SK-N-SH (cell line): ENCODE results near the gene HOXB2. TPM values are rescaled to one million over a fixed set of nuclear protein-coding genes. Genes with fewer than 3 reads are reported as not detected.
A peak's percentile ranks its signal among the peaks of the same experiment; 100 is the strongest.

Experiments used
- CTCF ChIA-PET: fragments of 300-600, 350-600 bp; formaldehyde crosslinking; extraction: SDS; loops from one replicate; lab custom pipeline; 2021; lab: Yijun Ruan, JAX
- POLR2A ChIA-PET: fragments of 350-600 bp; sonication (Branson Sonifier 250); formaldehyde crosslinking; extraction: SDS; loops from one replicate; lab custom pipeline; 2020; ENCODE audit warnings: antibody characterized with exemption, inconsistent platforms; lab: Yijun Ruan, JAX
- DNase-seq: peaks from one replicate; pipeline ENCODE4 v3.0.0; 2012
- H2AFZ ChIP-seq: fragments of 200-600 bp; sonication (generic); 2 replicates; pipeline ENCODE4 v1.8.1; 2016; ENCODE audit warnings: antibody characterized with exemption, mild to moderate bottlenecking, low read depth
- H3F3A ChIP-seq: fragments of 200-600 bp; sonication (generic); replicated peaks from 2 replicates; pipeline ENCODE3; 2016; ENCODE audit warnings: antibody characterized with exemption, mild to moderate bottlenecking; ENCODE audit not compliant: insufficient read depth
- H3K27ac ChIP-seq, 2 experiments: fragments of 200-500 bp in 1 of 2; fragments of 200-600 bp in 1 of 2; sonication (Bioruptor generic) in 1 of 2; sonication (generic), shearing (Covaris generic) in 1 of 2; 2 replicates each; pipeline versions ENCODE4 v1.5.1 to v1.6.1; 2014 to 2016; ENCODE audit warnings: low read depth in 2 of 2, inconsistent platforms in 1 of 2, low read length in 1 of 2, mild to moderate bottlenecking in 1 of 2, mixed read lengths in 1 of 2
- H3K27me3 ChIP-seq: fragments of 200-600 bp; sonication (generic), shearing (Covaris generic); 2 replicates; pipeline ENCODE4 v1.6.1; 2016; ENCODE audit warnings: mixed run types; ENCODE audit not compliant: insufficient read depth
- H3K36me3 ChIP-seq, 2 experiments: fragments of 200-500 bp in 1 of 2; fragments of 200-600 bp in 1 of 2; sonication (Bioruptor generic) in 1 of 2; sonication (generic) in 1 of 2; replicated peaks in 1 of 2; 2 replicates each; pipeline versions ENCODE3 to v1.5.1; 2014 to 2016; ENCODE audit warnings: low read length in 1 of 2, mild to moderate bottlenecking in 1 of 2; ENCODE audit not compliant: insufficient read depth in 2 of 2, control insufficient read depth in 1 of 2
- H3K4me1 ChIP-seq, 2 experiments: fragments of 200-500 bp in 1 of 2; fragments of 200-600 bp in 1 of 2; sonication (Bioruptor generic) in 1 of 2; sonication (generic), shearing (Covaris generic) in 1 of 2; 2 replicates each; pipeline versions ENCODE4 v1.5.1 to v1.6.1; 2014 to 2016; ENCODE audit warnings: low read depth in 1 of 2, low read length in 1 of 2, mixed run types in 1 of 2; ENCODE audit not compliant: insufficient read depth in 2 of 2, control insufficient read depth in 1 of 2
- H3K4me2 ChIP-seq: fragments of 200-600 bp; sonication (generic), shearing (Covaris generic); 2 replicates; pipeline ENCODE4 v1.6.1; 2017; ENCODE audit warnings: mixed run types
- H3K4me3 ChIP-seq, 2 experiments: fragments of 200-500 bp in 1 of 2; fragments of 200-600 bp in 1 of 2; sonication (Bioruptor generic) in 1 of 2; sonication (generic), shearing (Covaris generic) in 1 of 2; 2 replicates each; pipeline versions ENCODE4 v1.5.1 to v1.8.1; 2014 to 2016; ENCODE audit warnings: low read depth in 2 of 2, inconsistent platforms in 1 of 2, low read length in 1 of 2, mild to moderate bottlenecking in 1 of 2, mixed read lengths in 1 of 2, moderate library complexity in 1 of 2
- H3K79me2 ChIP-seq: fragments of 200-600 bp; sonication (generic); 2 replicates; pipeline ENCODE4 v1.8.1; 2017; ENCODE audit warnings: mild to moderate bottlenecking; ENCODE audit not compliant: insufficient read depth
- H3K9ac ChIP-seq: fragments of 200-600 bp; sonication (generic); 2 replicates; pipeline ENCODE4 v1.6.1; 2017; ENCODE audit warnings: mixed run types
- H3K9me2 ChIP-seq: fragments of 200-600 bp; sonication (generic); 2 replicates; pipeline ENCODE4 v1.6.1; 2017; ENCODE audit warnings: mixed run types
- H3K9me3 ChIP-seq: fragments of 200-600 bp; sonication (generic); 2 replicates; pipeline ENCODE4 v1.6.1; 2017; ENCODE audit warnings: mixed run types, mild to moderate bottlenecking, moderate library complexity
- H4K20me1 ChIP-seq: fragments of 200-600 bp; sonication (generic); 2 replicates; pipeline ENCODE4 v1.6.1; 2017; ENCODE audit warnings: mild to moderate bottlenecking, mixed run types; ENCODE audit not compliant: insufficient read depth
- EZH2phosphoT487 ChIP-seq: fragments of 200-600 bp; sonication (generic); IDR thresholded peaks from 2 replicates; pipeline ENCODE4 v1.6.1; 2017; ENCODE audit warnings: low read depth, mixed run types, mild to moderate bottlenecking, antibody characterized with exemption, moderate library complexity, borderline replicate concordance
- GABPA ChIP-seq: IDR thresholded peaks from 2 replicates; pipeline ENCODE4 v1.4.0; 2012; ENCODE audit warnings: low read depth, mild to moderate bottlenecking
- GATA2 ChIP-seq: sonication (generic); formaldehyde crosslinking; IDR thresholded peaks from 2 replicates; pipeline ENCODE4 v1.5.0; 2020; ENCODE audit warnings: mild to moderate bottlenecking, missing genetic modification reagents
- JUND ChIP-seq: IDR thresholded peaks from 2 replicates; pipeline ENCODE4 v1.4.0; 2012
- PBX3 ChIP-seq: IDR thresholded peaks from 2 replicates; pipeline ENCODE4; 2012
- RAD21 ChIP-seq: IDR thresholded peaks from 2 replicates; pipeline ENCODE4 v1.6.1; 2012; ENCODE audit warnings: mild to moderate bottlenecking, low read length
- RCOR1 ChIP-seq: fragments of 150-350 bp; IDR thresholded peaks from 2 replicates; pipeline ENCODE4 v1.6.1; 2017; ENCODE audit warnings: antibody characterized with exemption, low read length
- SIN3A ChIP-seq: IDR thresholded peaks from 2 replicates; pipeline ENCODE4 v1.6.1; 2012; ENCODE audit warnings: low read depth, mild to moderate bottlenecking, low read length, moderate library complexity, borderline replicate concordance
- YY1 ChIP-seq: IDR thresholded peaks from 2 replicates; pipeline ENCODE4 v1.4.0; 2012; ENCODE audit warnings: low read depth, mild to moderate bottlenecking
- ZBTB33 ChIP-seq: IDR thresholded peaks from 2 replicates; pipeline ENCODE4 v1.4.0; 2012; ENCODE audit warnings: low read depth, borderline replicate concordance
- WGBS: methylation state at CpG from one replicate; pipeline ENCODE4 v1.1.6; 2017; ENCODE audit warnings: low lambda C conversion rate; 5-methylcytosine and 5-hydroxymethylcytosine counted together
- polyA plus RNA-seq, 3 experiments: library from polyadenylated mRNA; depleted of rRNA; stranded (reverse); fragments of >200 nt; gene quantifications; 2 replicates each; pipeline ENCODE4 v1.2.3, GENCODE V29; 2012

Gene HOXB2
- polyA plus RNA-seq, 1 of the 3 experiments (the other 2 are of a cell fraction): 1.9 TPM

- Histone ChIP-seq H3K9me3 (no peaks in the 10 kb centered on the region), H3K79me2 (no peaks in the 10 kb centered on the region), H3K4me3 (no peak overlapping the region), H3K36me3 (no peaks in the 10 kb centered on the region), H3K4me2 (no peak overlapping the region), H3K27me3 (peaks cover 99% of the 10 kb centered on the region), H3K9ac (no peak overlapping the region), H2AFZ (no peak overlapping the region), H4K20me1 (0 out of 2 replicates have a peak, but pooled peaks cover 6% of the 10 kb centered on the region), H3K4me1 (no peaks in the 10 kb centered on the region; a peak in 1 of 4 replicates), H3F3A (no peaks in the 10 kb centered on the region)
- ChIA-PET CTCF (interaction anchor here (1.5 kb wide), 1 partner anchor 18 kb away, joined by 3 read pairs; no protein-coding TSS in a partner anchor), POLR2A (no interaction called here)
- 15% methylated on average over 26 of the region's 26 CpGs for WGBS
- DNase-seq: no peak
- TF ChIP-seq JUND: no peak
- no peak for TF ChIP-seq EZH2phosphoT487
- TF ChIP-seq GATA2: no peak
- TF ChIP-seq, all 33 proteins: peak for 0
- Histone ChIP-seq H3K9me2 (no peaks in the 10 kb centered on the region), H3K27ac (no peak overlapping the region)
Observed at GRCh38 chr17:48571024-48571818, 26.3 kb upstream of the HOXB2 start.

- H3K27me3 ChIP-seq: peaks cover 99% of the 10 kb centered on the region
- 17% methylated on average over 16 of the region's 19 CpGs for WGBS
- H3K4me3 ChIP-seq: no peak overlapping the region
- no peaks in the 10 kb centered on the region for H3K4me1 ChIP-seq
- no peaks in the 10 kb centered on the region for H3K9me3 ChIP-seq
- DNase-seq: no peak
- no peaks in the 10 kb centered on the region for H3K36me3 ChIP-seq
- no peaks in the 10 kb centered on the region for H3K9me2 ChIP-seq
- no peaks in the 10 kb centered on the region for H3F3A ChIP-seq
- H3K9ac ChIP-seq: no peak overlapping the region
- no peak overlapping the region for H3K27ac ChIP-seq
- no peak overlapping the region for H3K4me2 ChIP-seq
- TF ChIP-seq SIN3A (no peak), YY1 (no peak), GABPA (no peak), EZH2phosphoT487 (peak; percentile 82), RAD21 (no peak), PBX3 (no peak), ZBTB33 (no peak), RCOR1 (no peak)
- no peaks in the 10 kb centered on the region for H3K79me2 ChIP-seq
- H2AFZ ChIP-seq: no peak overlapping the region
- ChIA-PET POLR2A (no interaction called here), CTCF (interaction anchor here (0.7 to 1.5 kb wide), 6 partner anchors 13 to 262 kb away, joined by 3 to 4 read pairs (median 3); no protein-coding TSS in a partner anchor)
- H4K20me1 ChIP-seq: 0 out of 2 replicates have a peak, but pooled peaks cover 6% of the 10 kb centered on the region
Observed at GRCh38 chr17:48570325-48571023, 25.6 kb upstream of the HOXB2 start.
